Smooth muscle cell (in vitro differentiated cells): Measurements from ENCODE around the gene TGM6. TPM values are rescaled to one million over a fixed set of nuclear protein-coding genes. Genes with fewer than 3 reads are reported as not detected.

ENCODE experiments used
- DNase-seq: peaks from one replicate; lab custom pipeline; 2025; ENCODE audit not compliant: unreplicated experiment; lab: John Stamatoyannopoulos, UW
- H2AFZ ChIP-seq: fragments of 200-600 bp; sonication (generic); 2 replicates; pipeline ENCODE4 v1.6.0; 2016; ENCODE audit warnings: antibody characterized with exemption, low read depth, mild to moderate bottlenecking
- H3F3A ChIP-seq: fragments of 200-600 bp; sonication (generic); 2 replicates; pipeline ENCODE4 v1.6.0; 2017; ENCODE audit warnings: antibody characterized with exemption, low read depth
- H3K27ac ChIP-seq: fragments of 200-600 bp; sonication (generic); 2 replicates; pipeline ENCODE4 v1.5.1; 2016; ENCODE audit warnings: low read depth, mild to moderate bottlenecking
- H3K27me3 ChIP-seq: fragments of 200-600 bp; sonication (generic); 2 replicates; pipeline ENCODE4 v1.6.1; 2016; ENCODE audit warnings: low read depth, mild to moderate bottlenecking
- H3K36me3 ChIP-seq: fragments of 200-600 bp; sonication (generic); 2 replicates; pipeline ENCODE4 v1.5.1; 2016; ENCODE audit warnings: low read depth
- H3K4me1 ChIP-seq: fragments of 200-600 bp; sonication (generic); 2 replicates; pipeline ENCODE4 v1.5.1; 2016; ENCODE audit warnings: low read depth
- H3K4me2 ChIP-seq: fragments of 200-600 bp; sonication (generic); 2 replicates; pipeline ENCODE4 v1.6.0; 2016; ENCODE audit warnings: mild to moderate bottlenecking
- H3K4me3 ChIP-seq: fragments of 200-600 bp; sonication (generic); 2 replicates; pipeline ENCODE4 v1.5.1; 2016; ENCODE audit warnings: mild to moderate bottlenecking
- H3K79me2 ChIP-seq: fragments of 200-600 bp; sonication (generic); 2 replicates; pipeline ENCODE4 v1.6.0; 2016; ENCODE audit warnings: low read depth, mild to moderate bottlenecking
- H3K9ac ChIP-seq: fragments of 200-600 bp; sonication (generic); 2 replicates; pipeline ENCODE4 v1.6.0; 2016; ENCODE audit warnings: low read depth
- H3K9me3 ChIP-seq: fragments of 200-600 bp; sonication (generic); replicated peaks from 2 replicates; pipeline ENCODE4 v1.5.1; 2016; ENCODE audit warnings: low read depth
- H4K20me1 ChIP-seq: fragments of 200-600 bp; sonication (generic); 2 replicates; pipeline ENCODE4 v1.6.0; 2016; ENCODE audit warnings: low read depth
- WGBS: methylation state at CpG from one replicate; pipeline ENCODE4 v1.1.7; 2016; ENCODE audit warnings: low lambda C conversion rate; 5-methylcytosine and 5-hydroxymethylcytosine counted together
- polyA plus RNA-seq: library from polyadenylated mRNA; unstranded; fragments of >200 nt; fragmentation: Nextera tagmentation; extraction: Ambion mirVana; gene quantifications from 2 replicates; pipeline ENCODE4 v1.2.1, GENCODE V29; 2016
- total RNA-seq: library from RNA; depleted of rRNA; stranded (reverse); fragments of >200 nt; gene quantifications from 2 replicates; pipeline ENCODE4 v1.2.3, GENCODE V29; 2014
- TF ChIP-seq, protein P1 (sequence below): fragments of 200-600 bp; sonication (generic); IDR thresholded peaks from 2 replicates; pipeline ENCODE4 v1.5.1; 2017; ENCODE audit warnings: borderline replicate concordance, mild to moderate bottlenecking, antibody characterized with exemption; ENCODE audit not compliant: insufficient read depth, poor library complexity, severe bottlenecking

TGM6 gene
- not detected in 2 replicates for total RNA-seq
- not detected in 2 replicates for polyA plus RNA-seq

GRCh38 chr20:2380601-2381000 is at the start of gene TGM6:
TGM6 (plus strand) TSS chr20:2380901; CDS start chr20:2380969, 68 bp downstream.
- Histone ChIP-seq H3K27me3 (no peaks in the 10 kb centered on the region), H3K9me3 (no peaks in the 10 kb centered on the region), H3K9ac (no peak within 1 kb of the TSS), H3K4me2 (no peak within 1 kb of the TSS), H3K27ac (no peak within 1 kb of the TSS), H3K79me2 (no peaks in the 10 kb centered on the region), H4K20me1 (no peaks in the 10 kb centered on the region), H3K4me3 (no peak within 1 kb of the TSS), H3K4me1 (peaks cover 3% of the 10 kb centered on the region), H3F3A (peaks cover 4% of the 10 kb centered on the region), H2AFZ (no peak within 1 kb of the TSS), H3K36me3 (no peaks in the 10 kb centered on the region)
- TF ChIP-seq, protein P1, sequence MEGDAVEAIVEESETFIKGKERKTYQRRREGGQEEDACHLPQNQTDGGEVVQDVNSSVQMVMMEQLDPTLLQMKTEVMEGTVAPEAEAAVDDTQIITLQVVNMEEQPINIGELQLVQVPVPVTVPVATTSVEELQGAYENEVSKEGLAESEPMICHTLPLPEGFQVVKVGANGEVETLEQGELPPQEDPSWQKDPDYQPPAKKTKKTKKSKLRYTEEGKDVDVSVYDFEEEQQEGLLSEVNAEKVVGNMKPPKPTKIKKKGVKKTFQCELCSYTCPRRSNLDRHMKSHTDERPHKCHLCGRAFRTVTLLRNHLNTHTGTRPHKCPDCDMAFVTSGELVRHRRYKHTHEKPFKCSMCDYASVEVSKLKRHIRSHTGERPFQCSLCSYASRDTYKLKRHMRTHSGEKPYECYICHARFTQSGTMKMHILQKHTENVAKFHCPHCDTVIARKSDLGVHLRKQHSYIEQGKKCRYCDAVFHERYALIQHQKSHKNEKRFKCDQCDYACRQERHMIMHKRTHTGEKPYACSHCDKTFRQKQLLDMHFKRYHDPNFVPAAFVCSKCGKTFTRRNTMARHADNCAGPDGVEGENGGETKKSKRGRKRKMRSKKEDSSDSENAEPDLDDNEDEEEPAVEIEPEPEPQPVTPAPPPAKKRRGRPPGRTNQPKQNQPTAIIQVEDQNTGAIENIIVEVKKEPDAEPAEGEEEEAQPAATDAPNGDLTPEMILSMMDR, result no peak
- DNase-seq, result no peak
- 91% methylated on average over 10 of the region's 10 CpGs for WGBS

DNA sequence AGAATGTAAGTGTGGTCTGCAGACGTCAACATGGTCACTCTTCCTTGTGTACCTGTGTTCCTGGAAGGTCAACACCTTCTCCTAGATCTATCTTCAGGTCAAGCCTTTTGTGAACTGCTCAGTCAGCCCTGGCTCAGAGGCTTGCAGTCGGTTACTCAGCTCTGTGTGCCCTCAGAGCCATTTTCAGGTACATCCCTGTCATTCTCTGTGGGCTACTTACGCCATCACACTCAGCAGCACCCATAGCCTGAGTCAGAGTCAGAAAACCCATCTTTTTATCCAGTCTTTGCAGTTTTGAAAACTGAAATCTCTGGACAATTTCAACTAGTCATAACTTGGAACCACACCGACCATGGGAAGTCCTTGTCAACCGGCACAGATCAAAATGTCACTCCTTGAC is 49.6 kb upstream of the TGM6 start:
- H3K4me2 ChIP-seq, result no peak overlapping the region
- H3K4me3 ChIP-seq, result no peak overlapping the region
- H3K9me3 ChIP-seq, result no peaks in the 10 kb centered on the region
- no peaks in the 10 kb centered on the region for H3K4me1 ChIP-seq
- no peak overlapping the region for H3K27ac ChIP-seq
- H4K20me1 ChIP-seq, result no peaks in the 10 kb centered on the region
- DNase-seq, result no peak
- TF ChIP-seq, protein P1, result no peak
- no peaks in the 10 kb centered on the region for H3K79me2 ChIP-seq
- H3K9ac ChIP-seq, result no peak overlapping the region
- H2AFZ ChIP-seq, result no peak overlapping the region
- H3K36me3 ChIP-seq, result no peaks in the 10 kb centered on the region
- WGBS, result 90% methylated on average over 5 of the region's 5 CpGs
- H3K27me3 ChIP-seq, result peaks cover 6% of the 10 kb centered on the region
- no peaks in the 10 kb centered on the region for H3F3A ChIP-seq

DNA sequence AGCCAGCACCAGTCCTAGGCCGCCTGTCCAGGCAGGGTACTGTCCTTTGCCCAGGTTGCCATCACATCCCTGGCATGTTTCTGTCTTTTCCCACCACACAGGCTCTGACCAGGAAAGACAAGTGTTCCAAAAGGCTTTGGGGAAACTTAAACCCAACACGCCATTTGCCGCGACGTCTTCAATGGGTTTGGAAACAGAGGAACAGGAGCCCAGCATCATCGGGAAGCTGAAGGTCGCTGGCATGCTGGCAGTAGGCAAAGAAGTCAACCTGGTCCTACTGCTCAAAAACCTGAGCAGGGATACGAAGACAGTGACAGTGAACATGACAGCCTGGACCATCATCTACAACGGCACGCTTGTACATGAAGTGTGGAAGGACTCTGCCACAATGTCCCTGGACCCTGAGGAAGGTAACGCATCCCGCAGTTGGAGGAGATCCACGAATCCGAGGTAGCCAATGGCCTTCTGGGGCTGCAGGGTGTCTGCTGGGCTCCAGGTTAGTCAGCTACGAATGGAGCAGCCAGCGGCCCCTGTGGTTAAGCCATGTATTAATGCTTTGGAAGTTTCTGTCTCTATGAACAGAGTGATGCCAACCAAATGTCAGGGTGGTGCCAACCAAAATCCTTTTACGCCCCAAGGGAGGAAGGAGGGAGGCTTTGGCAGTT is 48.7 kb upstream of the TGM6 start:
- no peak overlapping the region for H2AFZ ChIP-seq
- no peak overlapping the region for H3K9ac ChIP-seq
- no peaks in the 10 kb centered on the region for H3K4me1 ChIP-seq
- H4K20me1 ChIP-seq, result no peaks in the 10 kb centered on the region
- no peak overlapping the region for H3K27ac ChIP-seq
- H3K36me3 ChIP-seq, result no peaks in the 10 kb centered on the region
- no peak overlapping the region for H3K4me2 ChIP-seq
- H3K4me3 ChIP-seq, result no peak overlapping the region
- WGBS, result 93% methylated on average over 17 of the region's 17 CpGs
- no peak for DNase-seq
- H3K9me3 ChIP-seq, result no peaks in the 10 kb centered on the region
- TF ChIP-seq, protein P1, result no peak
- H3K79me2 ChIP-seq, result no peaks in the 10 kb centered on the region
- H3K27me3 ChIP-seq, result peaks cover 6% of the 10 kb centered on the region
- no peaks in the 10 kb centered on the region for H3F3A ChIP-seq

DNA sequence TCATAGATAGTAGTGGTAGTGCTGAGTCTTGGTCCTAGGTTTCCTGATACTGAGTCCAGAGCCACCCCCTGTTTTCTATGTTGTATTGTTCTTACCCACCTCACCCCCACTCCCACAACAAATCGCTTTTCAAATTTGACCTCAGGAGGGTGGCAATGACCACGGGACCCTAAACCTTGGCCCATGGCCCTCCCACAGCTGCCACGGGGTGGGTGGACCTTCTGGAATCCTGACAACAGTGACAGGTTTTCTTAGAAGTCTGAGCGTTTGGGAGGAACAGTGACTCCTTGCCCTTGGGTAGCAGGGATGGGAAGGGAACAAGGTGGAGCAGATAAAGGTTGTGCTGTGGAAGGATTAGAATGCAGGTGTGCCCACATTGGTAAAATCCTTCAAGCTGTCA is 48.0 kb upstream of the TGM6 start:
- no peak overlapping the region for H2AFZ ChIP-seq
- H3K27me3 ChIP-seq, result peaks cover 6% of the 10 kb centered on the region
- H3K36me3 ChIP-seq, result no peaks in the 10 kb centered on the region
- H3K4me1 ChIP-seq, result no peaks in the 10 kb centered on the region
- H3K4me2 ChIP-seq, result no peak overlapping the region
- DNase-seq, result no peak
- H3K79me2 ChIP-seq, result no peaks in the 10 kb centered on the region
- TF ChIP-seq, protein P1, result no peak
- no peak overlapping the region for H3K9ac ChIP-seq
- H3K27ac ChIP-seq, result no peak overlapping the region
- H3K9me3 ChIP-seq, result no peaks in the 10 kb centered on the region
- no peaks in the 10 kb centered on the region for H4K20me1 ChIP-seq
- no peaks in the 10 kb centered on the region for H3F3A ChIP-seq
- WGBS, result 90% methylated on average over 4 of the region's 4 CpGs
- H3K4me3 ChIP-seq, result no peak overlapping the region
